PFSK-1 (cell line): ENCODE data around the gene HECTD1.

Experiments
- FOXP2 ChIP-seq: optimal IDR thresholded peaks from 2 replicates; pipeline ENCODE3; 2011; ENCODE audit warnings: borderline replicate concordance, control low read depth, inconsistent platforms; ENCODE audit not compliant: insufficient read depth; ENCODE audit errors: extremely low read length, extremely low read depth
- POLR2AphosphoS5 ChIP-seq: IDR thresholded peaks from 2 replicates; pipeline ENCODE4 v1.6.1; 2012; ENCODE audit warnings: low read depth, mild to moderate bottlenecking, control low read depth, low read length, moderate library complexity
- SIN3A ChIP-seq: IDR thresholded peaks from 2 replicates; pipeline ENCODE4 v1.6.1; 2012; ENCODE audit warnings: mild to moderate bottlenecking, low read length, moderate library complexity, borderline replicate concordance; ENCODE audit not compliant: insufficient read depth
- TAF1 ChIP-seq: IDR thresholded peaks from 2 replicates; pipeline ENCODE4 v1.6.1; 2012; ENCODE audit warnings: low read length, control low read depth, borderline replicate concordance; ENCODE audit not compliant: insufficient read depth
- TF ChIP-seq, protein P1 (sequence below), 2 experiments: IDR thresholded peaks; 2 replicates each; pipeline versions ENCODE4 v1.6.1 to v1.8.0; 2011 to 2012; ENCODE audit warnings: low read depth in 2 of 2, low read length in 2 of 2, control low read depth in 1 of 2, inconsistent platforms in 1 of 2, mild to moderate bottlenecking in 1 of 2, moderate library complexity in 1 of 2; ENCODE audit not compliant: insufficient read depth in 1 of 2

The HECTD1 gene

GRCh38 chr14:31223331-31223730, 15.7 kb upstream of the HECTD1 start:
- TF ChIP-seq TAF1, result no peak
- TF ChIP-seq SIN3A, result no peak
- TF ChIP-seq FOXP2, result no peak
- no peak for TF ChIP-seq POLR2AphosphoS5
- TF ChIP-seq, protein P1, sequence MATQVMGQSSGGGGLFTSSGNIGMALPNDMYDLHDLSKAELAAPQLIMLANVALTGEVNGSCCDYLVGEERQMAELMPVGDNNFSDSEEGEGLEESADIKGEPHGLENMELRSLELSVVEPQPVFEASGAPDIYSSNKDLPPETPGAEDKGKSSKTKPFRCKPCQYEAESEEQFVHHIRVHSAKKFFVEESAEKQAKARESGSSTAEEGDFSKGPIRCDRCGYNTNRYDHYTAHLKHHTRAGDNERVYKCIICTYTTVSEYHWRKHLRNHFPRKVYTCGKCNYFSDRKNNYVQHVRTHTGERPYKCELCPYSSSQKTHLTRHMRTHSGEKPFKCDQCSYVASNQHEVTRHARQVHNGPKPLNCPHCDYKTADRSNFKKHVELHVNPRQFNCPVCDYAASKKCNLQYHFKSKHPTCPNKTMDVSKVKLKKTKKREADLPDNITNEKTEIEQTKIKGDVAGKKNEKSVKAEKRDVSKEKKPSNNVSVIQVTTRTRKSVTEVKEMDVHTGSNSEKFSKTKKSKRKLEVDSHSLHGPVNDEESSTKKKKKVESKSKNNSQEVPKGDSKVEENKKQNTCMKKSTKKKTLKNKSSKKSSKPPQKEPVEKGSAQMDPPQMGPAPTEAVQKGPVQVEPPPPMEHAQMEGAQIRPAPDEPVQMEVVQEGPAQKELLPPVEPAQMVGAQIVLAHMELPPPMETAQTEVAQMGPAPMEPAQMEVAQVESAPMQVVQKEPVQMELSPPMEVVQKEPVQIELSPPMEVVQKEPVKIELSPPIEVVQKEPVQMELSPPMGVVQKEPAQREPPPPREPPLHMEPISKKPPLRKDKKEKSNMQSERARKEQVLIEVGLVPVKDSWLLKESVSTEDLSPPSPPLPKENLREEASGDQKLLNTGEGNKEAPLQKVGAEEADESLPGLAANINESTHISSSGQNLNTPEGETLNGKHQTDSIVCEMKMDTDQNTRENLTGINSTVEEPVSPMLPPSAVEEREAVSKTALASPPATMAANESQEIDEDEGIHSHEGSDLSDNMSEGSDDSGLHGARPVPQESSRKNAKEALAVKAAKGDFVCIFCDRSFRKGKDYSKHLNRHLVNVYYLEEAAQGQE (IDR thresholded peaks at IDR 0.05; ENCODE audit: insufficient read depth in 1 of 2, low read depth in 2 of 2, low read length in 2 of 2), result no peak

DNA sequence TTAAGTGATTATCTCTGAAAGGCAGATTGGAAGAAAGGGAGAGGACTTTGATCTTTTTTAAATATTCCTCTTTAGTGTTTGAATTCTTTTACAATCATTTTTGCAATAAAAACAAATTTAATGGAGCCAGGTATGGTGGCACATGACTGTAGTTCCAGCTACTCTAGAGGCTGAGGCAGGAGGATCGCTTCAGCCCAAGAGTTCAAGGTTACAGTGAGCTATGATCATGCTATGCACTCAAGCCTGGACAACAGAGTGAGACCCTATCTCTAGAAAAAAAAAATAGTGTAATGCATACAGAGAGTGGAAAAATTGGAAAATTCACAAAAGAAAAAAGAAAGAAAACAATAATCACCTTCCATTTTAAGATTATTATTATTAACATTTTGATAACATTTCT, 15.2 kb upstream of the HECTD1 start:
- TF ChIP-seq POLR2AphosphoS5 (no peak), SIN3A (no peak), FOXP2 (no peak), TAF1 (no peak)
- TF ChIP-seq, protein P1 (IDR thresholded peaks at IDR 0.05; ENCODE audit: insufficient read depth in 1 of 2, low read depth in 2 of 2, low read length in 2 of 2), result no peak

DNA sequence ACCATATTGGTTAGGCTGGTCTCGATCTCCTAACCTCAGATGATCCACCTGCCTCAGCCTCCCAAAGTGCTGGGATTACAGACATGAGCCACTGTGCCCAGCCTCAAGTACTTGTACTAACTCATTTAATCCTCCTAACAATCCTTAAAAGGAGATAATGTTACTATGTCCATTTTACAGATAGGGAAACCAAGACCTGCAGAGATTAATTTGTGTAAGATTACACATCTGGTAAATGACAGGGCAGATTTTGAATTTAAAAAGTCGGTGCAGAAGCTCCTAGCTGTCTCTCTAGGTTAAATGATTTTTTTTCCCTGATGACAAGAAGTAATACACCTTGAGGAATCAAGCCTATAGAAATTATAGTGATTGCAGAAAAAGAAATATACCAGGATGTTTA, 13.7 kb upstream of the HECTD1 start:
- TF ChIP-seq TAF1, result no peak

GRCh38 chr14:31219169-31219568, 11.6 kb upstream of the HECTD1 start:
- TF ChIP-seq, protein P1 (IDR thresholded peaks at IDR 0.05; ENCODE audit: insufficient read depth in 1 of 2, low read depth in 2 of 2, low read length in 2 of 2), result no peak
- TF ChIP-seq TAF1 (no peak), FOXP2 (no peak), POLR2AphosphoS5 (no peak)

DNA sequence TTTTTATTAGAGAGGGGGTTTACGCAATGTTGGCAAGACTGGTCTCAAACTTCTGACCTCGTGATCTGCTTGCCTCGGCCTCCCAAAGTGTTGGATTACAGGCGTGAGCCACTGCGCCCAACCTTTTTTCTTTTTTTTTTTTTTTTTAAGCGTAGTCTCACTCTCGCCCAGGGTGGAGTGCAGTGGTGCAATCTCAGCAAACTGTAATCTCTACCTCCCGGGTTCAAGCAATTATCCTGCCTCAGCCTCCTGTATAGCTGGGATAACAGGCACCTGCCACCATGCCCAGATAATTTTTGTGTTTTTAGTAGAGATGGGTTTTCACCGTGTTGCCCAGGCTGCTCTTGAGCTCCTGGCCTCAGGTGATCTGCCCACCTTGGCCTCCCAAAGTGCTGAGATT, 8.8 kb upstream of the HECTD1 start:
- TF ChIP-seq, protein P1 (IDR thresholded peaks at IDR 0.05; ENCODE audit: insufficient read depth in 1 of 2, low read depth in 2 of 2, low read length in 2 of 2), result no peak
- TF ChIP-seq FOXP2 (no peak), POLR2AphosphoS5 (no peak), TAF1 (no peak), SIN3A (no peak)
